ENCODE data around the gene KRTAP20-2. TPM values are rescaled to one million over a fixed set of nuclear protein-coding genes. Genes with fewer than 3 reads are reported as not detected.

The KRTAP20-2 gene
- total and polyA plus RNA-seq, 9 donors, result not detected

DNA sequence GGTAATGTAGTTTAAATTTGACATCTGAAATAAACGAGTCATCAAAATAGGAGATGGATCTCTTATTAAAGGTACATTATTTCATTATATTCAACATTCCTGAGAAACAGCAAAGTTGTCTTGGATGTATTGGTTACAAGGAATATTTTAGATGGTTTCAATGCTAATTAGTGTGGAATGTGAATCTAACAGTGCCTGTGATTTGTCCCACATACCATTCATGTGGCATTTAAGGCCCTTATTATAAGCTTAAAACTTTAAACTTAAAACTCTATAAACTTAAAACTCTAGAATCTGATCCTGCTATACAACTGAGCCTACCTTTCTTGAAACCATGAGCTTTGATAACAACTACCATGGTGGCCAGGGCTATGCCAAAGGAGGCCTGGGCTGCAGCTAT lies 34.2 kb upstream of the KRTAP20-2 start, which contains the start of gene KRTAP22-1:
Gene KRTAP22-1 (plus strand): TSS at position 301 of the 400 bp plus-strand sequence.
- DNase-seq, result no peak
- Histone ChIP-seq H3K36me3 (no peaks in the 10 kb centered on the region), H3K4me1 (ENCODE audit: insufficient read depth) (no peaks in the 10 kb centered on the region), H3K27me3 (no peaks in the 10 kb centered on the region), H3K4me3 (no peak within 1 kb of the TSS), H3K27ac (no peak within 1 kb of the TSS), H3K9me3 (no peaks in the 10 kb centered on the region)
- intact Hi-C loops (cut with DNase I), result no loop called here
- 39 to 92% (median 46%) methylated on average over 1 of the region's 1 CpG for whole genome bisulfite sequencing, 3 donors
- TF ChIP-seq, protein P1, sequence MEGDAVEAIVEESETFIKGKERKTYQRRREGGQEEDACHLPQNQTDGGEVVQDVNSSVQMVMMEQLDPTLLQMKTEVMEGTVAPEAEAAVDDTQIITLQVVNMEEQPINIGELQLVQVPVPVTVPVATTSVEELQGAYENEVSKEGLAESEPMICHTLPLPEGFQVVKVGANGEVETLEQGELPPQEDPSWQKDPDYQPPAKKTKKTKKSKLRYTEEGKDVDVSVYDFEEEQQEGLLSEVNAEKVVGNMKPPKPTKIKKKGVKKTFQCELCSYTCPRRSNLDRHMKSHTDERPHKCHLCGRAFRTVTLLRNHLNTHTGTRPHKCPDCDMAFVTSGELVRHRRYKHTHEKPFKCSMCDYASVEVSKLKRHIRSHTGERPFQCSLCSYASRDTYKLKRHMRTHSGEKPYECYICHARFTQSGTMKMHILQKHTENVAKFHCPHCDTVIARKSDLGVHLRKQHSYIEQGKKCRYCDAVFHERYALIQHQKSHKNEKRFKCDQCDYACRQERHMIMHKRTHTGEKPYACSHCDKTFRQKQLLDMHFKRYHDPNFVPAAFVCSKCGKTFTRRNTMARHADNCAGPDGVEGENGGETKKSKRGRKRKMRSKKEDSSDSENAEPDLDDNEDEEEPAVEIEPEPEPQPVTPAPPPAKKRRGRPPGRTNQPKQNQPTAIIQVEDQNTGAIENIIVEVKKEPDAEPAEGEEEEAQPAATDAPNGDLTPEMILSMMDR (IDR thresholded peaks at IDR 0.05), result no peak
- TF ChIP-seq EP300 (IDR thresholded peaks at IDR 0.05) (no peak), POLR2A (IDR thresholded peaks at IDR 0.05) (no peak)

DNA sequence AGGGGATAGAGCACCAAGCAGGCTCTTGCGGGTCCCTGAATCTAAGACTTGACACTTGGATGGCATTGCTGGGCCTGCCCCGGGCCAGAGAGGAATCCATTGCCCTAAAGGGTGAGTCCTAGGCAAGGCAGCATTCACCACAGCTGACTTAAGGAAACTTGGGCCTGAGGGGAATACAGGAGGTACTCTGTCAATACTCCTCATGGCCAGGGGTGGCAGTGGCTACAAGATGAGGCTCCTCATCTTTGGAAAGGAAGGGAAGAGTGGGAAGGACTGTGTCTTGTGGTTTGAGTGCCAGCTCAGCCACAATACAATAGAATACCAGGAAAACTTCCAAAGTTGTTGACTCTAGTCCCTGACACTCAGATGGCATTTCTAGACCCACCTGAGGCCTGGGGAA lies 29.0 kb upstream of the KRTAP20-2 start:
- Histone ChIP-seq H3K27ac (no peak overlapping the region), H3K9me3 (no peaks in the 10 kb centered on the region), H3K4me1 (ENCODE audit: insufficient read depth) (no peaks in the 10 kb centered on the region), H3K27me3 (no peaks in the 10 kb centered on the region), H3K4me3 (no peak overlapping the region), H3K36me3 (no peaks in the 10 kb centered on the region)
- 78 to 91% (median 85%) methylated on average over 2 of the region's 2 CpGs for WGBS, 3 donors
- TF ChIP-seq, protein P1 (IDR thresholded peaks at IDR 0.05), result no peak
- no peak for TF ChIP-seq POLR2A (IDR thresholded peaks at IDR 0.05)
- DNase-seq, result no peak
- intact Hi-C loops (cut with DNase I), result no loop called here

DNA sequence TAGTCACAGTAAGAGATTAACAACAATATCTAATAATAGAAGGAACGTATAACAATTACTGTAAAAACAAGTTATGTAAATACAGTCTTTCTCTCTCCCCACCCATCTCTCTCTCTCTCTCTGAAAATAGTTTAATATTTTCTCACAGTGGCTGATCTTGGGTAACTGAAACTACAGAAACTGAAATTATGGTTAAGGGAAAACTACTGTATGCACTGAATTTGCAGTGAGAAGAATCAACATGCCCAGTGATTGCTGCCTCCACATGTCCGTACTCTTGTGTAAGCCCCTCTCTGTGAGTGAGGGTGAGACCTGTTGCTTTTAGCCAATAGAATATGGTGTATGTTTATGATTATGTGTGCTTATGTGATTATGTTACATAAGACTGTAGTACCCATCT lies 22.9 kb upstream of the KRTAP20-2 start:
- WGBS, 3 donors, result 66 to 75% (median 70%) methylated on average over 2 of the region's 2 CpGs
- TF ChIP-seq EP300 (IDR thresholded peaks at IDR 0.05), result no peak
- TF ChIP-seq, protein P1 (IDR thresholded peaks at IDR 0.05), result no peak
- no peak for TF ChIP-seq POLR2A (IDR thresholded peaks at IDR 0.05)
- no peak overlapping the region for H3K27ac ChIP-seq
- no peak for DNase-seq
- intact Hi-C loops (cut with DNase I), result no loop called here
- H3K4me3 ChIP-seq, result no peak overlapping the region
- no peaks in the 10 kb centered on the region for H3K4me1 ChIP-seq (ENCODE audit: insufficient read depth)
- no peaks in the 10 kb centered on the region for H3K9me3 ChIP-seq
- no peaks in the 10 kb centered on the region for H3K27me3 ChIP-seq
- H3K36me3 ChIP-seq, result no peaks in the 10 kb centered on the region

GRCh38 chr21:30613836-30614235 lies 21.2 kb upstream of the KRTAP20-2 start, which contains the start of gene KRTAP6-1:
KRTAP6-1 (minus strand) TSS chr21:30613930; CDS start chr21:30613904, 26 bp downstream.
- Histone ChIP-seq H3K9me3 (no peaks in the 10 kb centered on the region), H3K27ac (no peak within 1 kb of the TSS), H3K36me3 (no peaks in the 10 kb centered on the region), H3K4me3 (no peak within 1 kb of the TSS), H3K4me1 (ENCODE audit: insufficient read depth) (no peaks in the 10 kb centered on the region), H3K27me3 (no peaks in the 10 kb centered on the region)
- intact Hi-C loops (cut with DNase I), result no loop called here
- DNase-seq, result no peak
- WGBS, 3 donors, result 67 to 76% (median 72%) methylated on average over 2 of the region's 2 CpGs
- TF ChIP-seq EP300 (IDR thresholded peaks at IDR 0.05), result no peak
- TF ChIP-seq, protein P1 (IDR thresholded peaks at IDR 0.05), result no peak
- TF ChIP-seq POLR2A (IDR thresholded peaks at IDR 0.05), result no peak
